Neural crest cell (in vitro differentiated cells): ENCODE measurements around the gene HMGXB4. TPM values are rescaled to one million over a fixed set of nuclear protein-coding genes. Genes with fewer than 3 reads are reported as not detected.

Experiments
- DNase-seq: peaks from one replicate; pipeline ENCODE4 v3.0.0; 2021; ENCODE audit warnings: low read depth, mixed read lengths, low spot score
- H3K27ac Mint-ChIP-seq: one replicate; pipeline ENCODE4 v1.8.0; 2021; ENCODE audit warnings: mild to moderate bottlenecking, mixed read lengths; ENCODE audit not compliant: unreplicated experiment
- H3K27me3 Mint-ChIP-seq: 2 replicates; pipeline ENCODE4 v1.8.0; 2021; ENCODE audit warnings: low read depth, mild to moderate bottlenecking, mixed read lengths
- H3K36me3 Mint-ChIP-seq: 2 replicates; pipeline ENCODE4 v1.8.0; 2021; ENCODE audit warnings: low read depth, mild to moderate bottlenecking, mixed read lengths
- H3K4me1 Mint-ChIP-seq: 2 replicates; pipeline ENCODE4 v1.8.0; 2021; ENCODE audit warnings: mixed read lengths
- H3K4me3 Mint-ChIP-seq: one replicate; pipeline ENCODE4 v1.8.0; 2021; ENCODE audit warnings: mild to moderate bottlenecking, mixed read lengths
- H3K9me3 Mint-ChIP-seq: 2 replicates; pipeline ENCODE4 v1.8.0; 2021; ENCODE audit warnings: mixed read lengths
- CTCF ChIP-seq: fragments of 200-600 bp; sonication (generic); conservative IDR thresholded peaks from 2 replicates; pipeline ENCODE4 v1.5.0; 2021; ENCODE audit warnings: antibody characterized with exemption, mild to moderate bottlenecking
- total RNA-seq: library from RNA; stranded (reverse); gene quantifications from 2 replicates; pipeline ENCODE4 v1.2.1, GENCODE V29; 2021

HMGXB4 gene
- total RNA-seq, 1 donor from 2014 or later = 44.7 TPM

DNA sequence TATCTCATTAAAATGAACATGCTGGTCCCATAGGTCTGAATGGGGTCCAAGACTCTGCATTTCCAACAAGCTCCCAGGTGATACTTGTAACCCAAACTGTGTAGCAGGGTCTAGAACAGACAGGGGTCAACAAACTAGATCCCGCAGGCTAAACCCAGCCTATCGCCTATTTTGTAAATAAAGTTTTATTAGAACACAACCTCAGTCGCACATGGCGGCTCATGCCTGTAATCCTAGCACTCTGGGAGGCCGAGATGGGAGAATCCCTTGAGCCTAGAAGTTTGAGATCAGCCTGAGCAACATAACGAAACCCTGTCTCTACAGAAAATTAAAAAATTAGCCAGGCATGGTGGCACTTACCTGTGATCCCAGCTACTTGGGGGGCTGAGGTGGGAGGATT, 42.3 kb upstream of the HMGXB4 start:
- H3K4me3 Mint-ChIP-seq = no peak overlapping the region
- no peaks in the 10 kb centered on the region for H3K9me3 Mint-ChIP-seq
- H3K27me3 Mint-ChIP-seq = peaks cover 23% of the 10 kb centered on the region
- H3K27ac Mint-ChIP-seq = no peak overlapping the region
- H3K4me1 Mint-ChIP-seq = no peaks in the 10 kb centered on the region
- no peaks in the 10 kb centered on the region for H3K36me3 Mint-ChIP-seq
- no peak for DNase-seq
- TF ChIP-seq CTCF = no peak

GRCh38 chr22:35215993-35216392, 41.3 kb upstream of the HMGXB4 start:
- H3K4me1 Mint-ChIP-seq = no peaks in the 10 kb centered on the region
- no peak for TF ChIP-seq CTCF
- no peak overlapping the region for H3K4me3 Mint-ChIP-seq
- H3K27ac Mint-ChIP-seq = no peak overlapping the region
- DNase-seq = no peak
- H3K27me3 Mint-ChIP-seq = peaks cover 23% of the 10 kb centered on the region
- no peaks in the 10 kb centered on the region for H3K9me3 Mint-ChIP-seq
- H3K36me3 Mint-ChIP-seq = no peaks in the 10 kb centered on the region

DNA sequence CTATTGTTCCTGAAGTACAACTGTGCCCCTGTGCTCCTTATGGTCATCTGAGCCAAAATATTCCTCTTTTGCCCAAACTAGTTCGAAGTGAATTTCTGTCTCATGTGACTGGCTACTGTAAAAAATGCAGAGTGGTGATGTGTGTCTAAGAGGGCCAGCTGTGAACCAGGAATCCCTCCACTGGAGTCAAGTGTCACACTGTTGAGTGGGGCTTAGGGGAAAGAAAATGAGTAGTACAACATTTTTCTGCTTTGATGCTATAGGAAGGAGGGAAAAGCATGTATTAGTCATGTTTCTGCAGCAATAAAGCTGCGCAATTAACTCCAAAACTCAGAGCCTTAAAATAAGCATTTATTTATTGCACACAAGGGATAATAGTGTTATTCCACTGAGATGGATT, 39.8 kb upstream of the HMGXB4 start:
- Mint-ChIP-seq H3K4me1 (no peaks in the 10 kb centered on the region), H3K36me3 (no peaks in the 10 kb centered on the region), H3K27me3 (peaks cover 14% of the 10 kb centered on the region), H3K9me3 (no peaks in the 10 kb centered on the region), H3K27ac (no peak overlapping the region), H3K4me3 (no peak overlapping the region)
- no peak for TF ChIP-seq CTCF
- no peak for DNase-seq

DNA sequence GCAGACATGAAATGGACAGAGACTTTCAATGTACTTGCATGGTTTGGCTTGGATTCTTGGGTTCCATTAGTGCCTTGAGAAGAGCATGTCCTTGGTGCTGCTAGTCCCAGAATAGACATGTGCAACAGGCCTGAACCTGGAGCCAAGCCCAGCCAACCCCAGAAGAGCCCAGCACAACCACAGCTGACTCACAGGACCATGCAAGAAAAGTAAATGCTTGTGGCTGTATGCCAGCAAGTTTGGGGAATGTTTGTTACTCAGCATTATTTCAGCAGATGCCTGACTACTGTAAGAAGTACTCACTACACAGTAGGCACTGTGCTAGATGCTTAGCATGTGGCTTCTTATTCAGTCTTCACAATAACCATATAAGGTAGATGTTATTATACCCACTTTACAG, 39.2 kb upstream of the HMGXB4 start:
- H3K27me3 Mint-ChIP-seq = peaks cover 11% of the 10 kb centered on the region
- no peaks in the 10 kb centered on the region for H3K9me3 Mint-ChIP-seq
- DNase-seq = no peak
- no peak overlapping the region for H3K27ac Mint-ChIP-seq
- H3K36me3 Mint-ChIP-seq = no peaks in the 10 kb centered on the region
- H3K4me3 Mint-ChIP-seq = no peak overlapping the region
- no peak for TF ChIP-seq CTCF
- H3K4me1 Mint-ChIP-seq = no peaks in the 10 kb centered on the region

- Mint-ChIP-seq H3K4me1 (no peaks in the 10 kb centered on the region), H3K4me3 (no peak overlapping the region), H3K36me3 (no peaks in the 10 kb centered on the region), H3K27me3 (peaks cover 10% of the 10 kb centered on the region), H3K27ac (no peak overlapping the region), H3K9me3 (no peaks in the 10 kb centered on the region)
- DNase-seq = no peak
- TF ChIP-seq CTCF = no peak
These were observed 38.3 kb upstream of the HMGXB4 start for GRCh38 chr22:35219012-35219411.

DNA sequence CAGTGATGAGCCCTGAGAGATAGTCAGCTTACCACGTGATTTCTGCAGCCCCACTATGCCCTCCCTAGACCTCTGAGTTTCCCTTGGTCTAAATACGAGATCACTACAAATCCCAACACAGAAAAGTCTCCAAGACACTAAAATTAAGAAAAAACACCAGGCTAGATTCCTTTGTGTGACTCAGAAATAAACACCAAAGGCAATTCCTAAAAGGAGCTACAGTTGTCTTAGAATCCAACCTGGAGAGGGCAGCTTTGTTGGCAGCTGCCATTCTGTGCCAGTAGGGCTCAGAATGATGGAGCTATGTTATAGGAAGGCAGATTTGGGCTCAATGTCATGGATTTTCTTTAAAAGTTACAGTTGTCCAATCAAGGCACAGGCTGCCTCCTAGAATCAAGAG, 37.1 kb upstream of the HMGXB4 start:
- no peaks in the 10 kb centered on the region for H3K9me3 Mint-ChIP-seq
- H3K27me3 Mint-ChIP-seq = peaks cover 16% of the 10 kb centered on the region
- H3K27ac Mint-ChIP-seq = no peak overlapping the region
- H3K36me3 Mint-ChIP-seq = no peaks in the 10 kb centered on the region
- no peak overlapping the region for H3K4me3 Mint-ChIP-seq
- no peak for TF ChIP-seq CTCF
- no peaks in the 10 kb centered on the region for H3K4me1 Mint-ChIP-seq
- no peak for DNase-seq
